ENCODE results near the gene ZDHHC11B.
"Not testable (repeated sequence)": the region's sequence is repeated elsewhere in the genome, so short reads cannot be mapped to it uniquely, and the experiment has no call there.

Gene ZDHHC11B

GRCh38 chr5:753567-754142 lies 30.9 kb downstream of the ZDHHC11B start:
- not testable (repeated sequence) for DNase-seq (ENCODE audit: low read depth)

DNA sequence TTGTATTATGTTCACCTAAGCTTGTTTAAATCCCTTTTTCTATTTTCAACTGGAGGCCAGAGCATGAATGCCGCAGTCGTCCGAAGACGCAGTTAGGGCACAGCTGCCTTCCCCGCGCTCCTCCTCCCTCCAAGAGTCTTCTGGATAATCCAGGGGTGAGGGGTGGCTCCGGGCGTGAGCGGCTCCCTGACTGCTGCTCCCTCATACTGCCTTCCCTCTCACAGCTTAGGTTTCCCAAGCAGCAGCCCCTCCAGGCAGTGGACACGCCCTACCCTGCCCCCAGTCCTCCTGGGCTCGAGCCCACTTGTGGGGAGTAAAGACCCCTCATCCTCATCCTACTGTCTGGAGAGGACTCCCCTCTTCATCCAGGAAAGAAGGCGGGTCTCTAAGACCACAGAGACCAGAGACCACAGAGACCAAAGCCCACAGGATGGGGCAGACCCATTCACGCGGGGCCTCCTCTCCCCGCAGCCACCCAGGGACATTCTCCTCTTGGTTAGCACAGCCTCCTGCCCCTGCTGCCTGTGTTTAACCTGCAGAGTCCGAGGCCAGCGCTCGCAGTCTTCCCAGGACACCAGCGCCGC lies 31.9 kb downstream of the ZDHHC11B start:
- DNase-seq (ENCODE audit: low read depth) = not testable (repeated sequence)

GRCh38 chr5:751992-752391 lies 32.5 kb downstream of the ZDHHC11B start:
- not testable (repeated sequence) for DNase-seq (ENCODE audit: low read depth)

DNA sequence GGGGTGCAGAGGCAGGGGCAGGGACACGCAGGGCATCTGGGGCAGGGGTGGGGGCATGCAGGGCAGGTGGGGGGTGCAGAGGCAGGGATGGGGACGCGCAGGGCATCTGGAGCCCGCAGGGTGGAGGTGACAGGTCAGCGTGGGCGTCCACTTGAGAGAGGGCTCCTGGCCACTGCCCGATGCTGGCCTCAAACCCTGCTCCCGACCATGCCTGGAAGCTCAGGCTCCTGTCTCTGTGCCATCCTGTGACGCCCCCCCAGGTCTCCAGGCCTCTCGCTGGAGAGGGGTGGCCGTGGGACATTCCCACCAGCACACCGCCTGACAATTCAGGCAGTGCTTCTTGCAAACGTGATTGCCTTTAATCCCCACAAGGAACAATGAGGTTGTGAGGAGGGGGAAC lies 33.0 kb downstream of the ZDHHC11B start:
- DNase-seq (ENCODE audit: low read depth) = no peak

DNA sequence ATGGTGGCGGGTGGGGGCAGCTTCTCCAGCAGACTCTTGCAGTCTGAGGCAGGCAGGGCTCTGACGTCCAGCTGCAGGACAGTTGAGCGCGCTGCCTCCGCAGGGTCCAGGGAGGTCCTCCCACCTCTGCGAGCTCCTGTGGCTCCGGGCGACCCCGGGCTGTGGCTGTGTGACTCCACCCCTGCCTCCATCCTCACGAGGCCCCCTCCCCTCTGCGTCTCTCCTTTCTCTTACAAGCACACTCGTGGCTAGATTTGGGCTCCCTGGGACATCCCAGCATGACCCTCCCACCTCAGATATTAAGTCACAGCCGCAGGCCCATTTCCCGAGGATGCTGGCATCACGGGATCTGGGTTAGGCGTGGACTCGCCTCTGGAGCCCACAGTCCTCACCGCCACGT lies 34.3 kb downstream of the ZDHHC11B start:
- not testable (repeated sequence) for DNase-seq (ENCODE audit: low read depth)

DNA sequence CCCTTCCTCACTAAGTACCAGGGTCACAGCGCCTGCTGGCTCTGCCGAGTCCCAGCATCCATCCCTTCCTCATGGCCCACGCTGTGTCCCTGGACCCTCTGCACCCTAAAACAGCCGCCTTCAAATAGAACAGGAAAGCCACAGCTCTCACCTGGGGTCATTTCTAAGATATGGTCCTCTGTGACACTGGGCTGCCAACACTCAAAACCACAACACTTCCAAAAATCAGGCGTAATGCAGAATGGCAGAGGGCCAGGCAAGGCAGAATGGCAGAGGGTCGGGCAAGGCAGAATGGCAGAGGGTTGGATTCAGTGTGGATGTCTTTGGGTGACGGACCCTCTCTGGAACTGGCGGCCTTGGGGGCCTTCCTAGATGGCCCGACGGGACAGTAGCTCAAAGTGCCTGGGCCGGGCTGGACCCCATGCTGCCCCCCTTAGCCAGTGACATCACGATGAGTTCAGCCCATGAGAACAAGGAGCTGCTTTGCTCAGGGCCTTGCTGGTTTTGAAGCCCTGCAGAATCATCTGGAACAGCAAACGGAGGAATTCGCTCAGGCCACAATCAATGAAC lies 35.3 kb downstream of the ZDHHC11B start:
- no peak for DNase-seq (ENCODE audit: low read depth)

- DNase-seq (ENCODE audit: low read depth) = not testable (repeated sequence)
These were observed 36.2 kb downstream of the ZDHHC11B start for GRCh38 chr5:748011-748980.

GRCh38 chr5:747303-747844 lies 37.2 kb downstream of the ZDHHC11B start:
- not testable (repeated sequence) for DNase-seq (ENCODE audit: low read depth)

DNA sequence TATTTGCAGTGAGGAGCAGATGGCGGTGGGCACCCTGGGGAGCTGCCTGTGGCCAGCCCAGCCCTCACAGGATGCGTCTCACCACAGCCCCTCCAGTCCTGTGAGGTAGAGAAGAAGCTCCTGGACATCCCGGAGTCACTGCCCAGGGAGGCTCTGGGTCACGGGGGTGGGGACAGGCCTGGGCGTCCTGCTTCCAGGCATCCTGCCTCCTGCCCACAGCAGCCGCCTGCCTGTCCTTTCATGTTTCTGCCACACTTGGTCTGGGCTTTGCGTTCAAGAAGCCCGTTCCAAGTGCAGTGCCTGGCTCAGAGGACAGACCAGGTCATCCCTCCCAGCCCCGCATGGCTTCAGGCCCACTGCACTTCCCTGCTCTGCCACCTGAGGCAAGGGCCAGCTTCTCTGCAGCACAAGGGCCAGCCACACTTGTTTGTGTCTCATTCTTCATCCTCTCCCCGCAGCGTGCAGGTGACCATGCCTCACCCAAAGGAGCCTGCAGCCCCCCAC lies 38.2 kb downstream of the ZDHHC11B start:
- no peak for DNase-seq (ENCODE audit: low read depth)

- DNase-seq (ENCODE audit: low read depth) = not testable (repeated sequence)
These were observed 39.0 kb downstream of the ZDHHC11B start for GRCh38 chr5:745272-746142.

DNA sequence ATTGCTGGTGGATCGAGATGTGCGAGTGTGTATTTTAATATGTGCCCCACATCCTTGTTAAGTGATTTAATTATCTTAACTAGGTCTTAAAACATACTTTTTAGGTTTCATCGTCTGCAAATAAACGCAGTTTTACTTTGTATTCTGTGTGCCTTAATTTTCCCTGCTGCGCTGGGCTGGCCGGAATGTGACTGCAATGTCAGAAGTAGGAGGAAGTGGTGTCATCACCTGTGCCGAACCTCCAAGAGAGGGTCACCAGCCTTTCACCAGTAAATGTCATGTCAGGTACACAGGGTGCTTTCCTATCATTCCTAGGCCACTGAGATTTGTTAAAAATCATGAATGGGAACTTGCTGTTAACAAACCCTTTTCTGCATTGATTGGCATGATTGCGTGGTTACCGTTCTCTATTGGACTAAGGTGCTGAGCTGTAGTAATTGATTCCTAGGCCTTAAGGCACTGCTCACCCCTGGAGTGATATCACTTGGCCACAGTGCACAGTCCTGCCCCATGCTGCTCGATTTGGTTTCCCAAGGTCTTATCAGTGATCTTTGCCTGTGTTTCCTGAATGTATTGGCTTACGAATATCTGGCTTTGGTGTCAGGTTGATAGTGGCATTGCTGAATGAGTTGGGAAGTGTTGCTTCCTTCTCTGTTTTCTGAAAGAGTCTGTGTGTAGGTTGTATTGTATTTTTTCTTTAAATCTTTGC lies 40.7 kb downstream of the ZDHHC11B start:
- not testable (repeated sequence) for DNase-seq (ENCODE audit: low read depth)

- not testable (repeated sequence) for DNase-seq (ENCODE audit: low read depth)
These were observed 42.3 kb downstream of the ZDHHC11B start for GRCh38 chr5:742276-742675.

DNA sequence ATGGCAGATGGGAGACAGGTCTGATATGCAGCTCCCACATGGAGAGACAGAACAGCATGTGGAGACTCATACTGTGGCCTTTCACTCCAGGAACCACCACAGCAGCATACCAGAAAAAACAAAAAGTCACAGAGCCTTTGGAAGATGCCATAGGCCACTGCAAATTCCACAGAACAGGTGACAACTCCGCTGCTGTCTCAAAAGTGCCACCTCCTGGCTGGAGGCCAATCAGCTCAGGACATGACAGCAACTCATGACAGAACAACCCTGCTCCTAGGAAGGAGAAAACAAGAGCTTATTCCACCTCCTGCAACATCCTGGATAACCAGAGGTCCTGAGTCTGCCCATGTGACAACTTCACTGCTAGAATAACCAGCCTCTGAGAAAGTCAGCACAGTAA lies 50.4 kb downstream of the ZDHHC11B start:
- DNase-seq (ENCODE audit: low read depth) = not testable (repeated sequence)

- not testable (repeated sequence) for DNase-seq (ENCODE audit: low read depth)
These were observed 51.6 kb downstream of the ZDHHC11B start for GRCh38 chr5:732754-733454.

GRCh38 chr5:729225-729624 lies 55.3 kb downstream of the ZDHHC11B start:
- not testable (repeated sequence) for DNase-seq (ENCODE audit: low read depth)

GRCh38 chr5:727087-727486 lies 57.4 kb downstream of the ZDHHC11B start:
- not testable (repeated sequence) for DNase-seq (ENCODE audit: low read depth)

DNA sequence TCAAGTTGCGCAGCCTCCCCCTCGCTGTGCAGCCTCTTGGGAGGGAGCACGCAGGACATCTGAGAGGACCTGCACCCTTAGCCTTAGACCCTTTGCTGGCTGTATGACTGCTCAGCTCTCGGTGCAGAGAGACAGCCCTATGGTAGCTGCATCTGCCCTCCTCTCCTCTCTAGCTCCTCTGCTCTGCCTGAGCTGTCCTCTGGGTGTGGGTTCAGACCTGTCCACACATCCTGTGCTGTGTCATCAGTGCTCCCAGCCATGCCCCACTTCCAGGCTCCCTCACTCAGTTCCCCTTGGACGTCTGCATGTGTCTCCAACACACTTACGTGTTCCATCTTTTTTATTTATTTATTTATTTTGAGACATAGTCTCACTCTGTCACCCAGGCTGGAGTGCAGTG lies 60.7 kb downstream of the ZDHHC11B start:
- DNase-seq (ENCODE audit: low read depth) = not testable (repeated sequence)

DNA sequence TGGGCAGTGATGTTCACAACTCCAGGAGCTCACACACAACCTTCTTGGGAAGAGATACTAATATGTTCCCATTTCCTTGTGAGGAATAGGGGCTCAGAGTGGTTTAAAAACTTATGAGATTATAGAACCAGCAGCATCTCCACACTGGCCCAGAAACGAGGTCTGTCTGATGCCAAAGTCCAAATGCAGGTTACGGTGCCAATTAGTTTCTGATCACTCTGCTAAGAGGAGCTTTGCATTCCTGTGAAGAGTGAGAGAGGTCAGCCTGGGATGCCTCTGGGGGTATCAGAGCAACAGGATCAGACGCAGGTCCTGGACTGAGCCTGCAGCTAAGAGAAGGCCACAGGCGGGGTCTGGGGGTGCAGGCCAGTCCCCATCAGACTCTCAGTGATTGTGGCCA lies 61.2 kb downstream of the ZDHHC11B start:
- not testable (repeated sequence) for DNase-seq (ENCODE audit: low read depth)

- not testable (repeated sequence) for DNase-seq (ENCODE audit: low read depth)
These were observed 65.2 kb downstream of the ZDHHC11B start for GRCh38 chr5:719379-719778.

DNA sequence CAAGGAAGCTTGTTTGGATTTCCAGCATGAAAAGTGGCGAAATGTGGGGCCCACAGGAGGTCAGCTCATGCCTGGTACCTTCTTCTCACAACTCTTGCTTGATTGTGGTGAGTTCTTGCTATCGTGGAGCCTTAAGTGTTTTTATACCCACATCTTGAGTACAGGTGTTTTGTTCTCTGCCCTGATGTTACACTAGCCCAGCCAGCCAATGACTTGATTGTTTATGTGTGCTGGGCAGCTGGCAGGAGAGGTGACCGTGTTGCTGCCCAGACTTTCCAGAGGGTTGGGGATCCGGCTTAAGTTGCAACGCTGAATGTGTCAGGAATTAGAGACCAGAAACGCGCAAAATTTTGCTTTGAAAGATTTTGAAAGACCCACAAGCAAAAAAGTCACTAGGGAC lies 67.4 kb downstream of the ZDHHC11B start:
- DNase-seq (ENCODE audit: low read depth) = no peak

Measured in stimulated activated CD4-positive, alpha-beta T cell treated with anti-CD3 and anti-CD28 coated beads, Interleukin-2, amount 100 ng/mL, for 4 hours (primary cell).